ENCODE data around the gene GNPTG.

The GNPTG gene

GRCh38 chr16:1315081-1316032, 36.4 kb upstream of the GNPTG start:
- TF ChIP-seq CTCF (IDR thresholded peaks at IDR 0.05; ENCODE audit: low read depth, low read length), result no peak

DNA sequence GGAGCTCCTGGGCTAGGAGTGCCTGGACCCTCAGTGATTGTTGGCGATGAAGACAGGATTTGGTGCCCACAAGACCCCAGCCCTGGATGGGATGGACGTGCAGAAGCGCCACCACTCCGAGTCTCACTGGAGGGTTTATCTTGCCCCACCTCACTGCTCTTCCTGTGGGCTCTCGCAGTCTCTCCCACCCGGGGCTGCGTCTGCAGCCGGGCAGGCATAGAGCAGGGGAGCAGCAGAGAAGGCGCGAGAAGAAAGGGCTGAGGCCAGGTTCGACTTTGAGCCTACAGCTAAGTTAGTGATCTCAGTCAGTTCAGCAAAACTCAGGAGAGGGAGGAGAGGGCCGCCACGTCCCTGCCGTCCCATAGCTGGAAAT, 35.7 kb upstream of the GNPTG start:
- DNase-seq (ENCODE audit: extremely low read depth, low read depth), result no peak
- no peak for TF ChIP-seq CTCF (IDR thresholded peaks at IDR 0.05; ENCODE audit: low read depth, low read length)

More at GRCh38 chr16:1315081-1316032, 36.4 kb upstream of the GNPTG start:
- DNase-seq (ENCODE audit: extremely low read depth, low read depth), result no peak

- DNase-seq (ENCODE audit: extremely low read depth, low read depth), result no peak
- no peak for TF ChIP-seq CTCF (IDR thresholded peaks at IDR 0.05; ENCODE audit: low read depth, low read length)
Observed at GRCh38 chr16:1317479-1318267, 34.1 kb upstream of the GNPTG start.

DNA sequence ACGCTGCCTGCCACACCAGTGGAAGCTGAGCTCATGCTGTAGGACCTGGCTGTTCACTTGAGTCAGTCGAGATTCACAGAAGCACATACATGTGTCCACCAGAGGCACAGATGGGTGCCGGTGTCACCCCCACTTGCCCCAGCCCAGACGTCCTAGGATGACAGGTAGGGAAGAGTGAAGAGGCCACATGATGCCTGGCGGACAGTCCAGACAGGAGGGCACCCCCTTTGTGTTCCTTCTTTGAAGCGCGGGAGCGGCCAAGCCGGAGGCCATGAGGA, 33.5 kb upstream of the GNPTG start:
- TF ChIP-seq CTCF (IDR thresholded peaks at IDR 0.05; ENCODE audit: low read depth, low read length), result no peak
- no peak for DNase-seq (ENCODE audit: extremely low read depth, low read depth)

- no peak for DNase-seq (ENCODE audit: extremely low read depth, low read depth)
- no peak for TF ChIP-seq CTCF (IDR thresholded peaks at IDR 0.05; ENCODE audit: low read depth, low read length)
Observed at GRCh38 chr16:1319041-1319440, 32.7 kb upstream of the GNPTG start.

GRCh38 chr16:1320097-1320496, 31.6 kb upstream of the GNPTG start:
- TF ChIP-seq CTCF (IDR thresholded peaks at IDR 0.05; ENCODE audit: low read depth, low read length), result no peak
- DNase-seq (ENCODE audit: extremely low read depth, low read depth), result no peak

- no peak for DNase-seq (ENCODE audit: extremely low read depth, low read depth)
- no peak for TF ChIP-seq CTCF (IDR thresholded peaks at IDR 0.05; ENCODE audit: low read depth, low read length)
Observed at GRCh38 chr16:1320658-1321240, 31.0 kb upstream of the GNPTG start.

Measured in AG09319 (cell line).